Measurements from ENCODE around the gene KIF1A. TPM values are rescaled to one million over a fixed set of nuclear protein-coding genes. Genes with fewer than 3 reads are reported as not detected.

The KIF1A gene
- total RNA-seq, 1 donor from 2014 or later: 29.9 TPM

DNA sequence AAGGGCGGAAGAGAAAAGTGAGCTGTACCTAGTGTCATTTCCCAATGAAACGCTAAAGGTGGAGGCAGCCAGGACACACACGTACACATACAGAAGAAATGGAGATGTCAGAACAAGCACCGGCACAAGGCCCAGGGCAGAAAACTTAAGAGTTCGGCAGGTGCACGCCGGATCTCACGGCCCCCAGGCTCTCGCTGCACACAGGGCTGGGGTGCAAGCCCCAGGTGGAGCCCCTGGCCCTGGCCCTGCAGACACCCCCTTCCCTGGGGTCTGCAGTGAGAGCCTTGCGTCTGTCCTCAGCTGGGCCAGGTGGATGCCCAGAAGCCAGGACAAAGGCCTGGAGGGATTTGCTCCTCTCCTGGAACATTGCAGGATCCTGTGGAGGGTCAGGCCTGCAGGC, 91.7 kb downstream of the KIF1A start:
- Histone ChIP-seq H3K27me3 (no peaks in the 10 kb centered on the region), H3K36me3 (no peaks in the 10 kb centered on the region), H4K20me1 (ENCODE audit: low read depth) (no peaks in the 10 kb centered on the region), H3K9me3 (ENCODE audit: low read depth) (no peaks in the 10 kb centered on the region), H3K27ac (no peak overlapping the region), H2AFZ (replicated peaks) (no peak overlapping the region), H3K4me1 (no peaks in the 10 kb centered on the region), H3F3A (ENCODE audit: low read depth) (no peaks in the 10 kb centered on the region), H3K4me3 (no peak overlapping the region), H3K9ac (no peak overlapping the region), H3K4me2 (no peak overlapping the region), H3K79me2 (ENCODE audit: low read depth) (no peaks in the 10 kb centered on the region)
- no peaks in the 10 kb centered on the region for H3K9me3 Mint-ChIP-seq
- peaks cover 3% of the 10 kb centered on the region for H3K4me1 Mint-ChIP-seq
- TF ChIP-seq EZH2phosphoT487 (IDR thresholded peaks at IDR 0.05) (no peak), EZH2 (IDR thresholded peaks at IDR 0.05) (no peak)
- TF ChIP-seq, protein P1, sequence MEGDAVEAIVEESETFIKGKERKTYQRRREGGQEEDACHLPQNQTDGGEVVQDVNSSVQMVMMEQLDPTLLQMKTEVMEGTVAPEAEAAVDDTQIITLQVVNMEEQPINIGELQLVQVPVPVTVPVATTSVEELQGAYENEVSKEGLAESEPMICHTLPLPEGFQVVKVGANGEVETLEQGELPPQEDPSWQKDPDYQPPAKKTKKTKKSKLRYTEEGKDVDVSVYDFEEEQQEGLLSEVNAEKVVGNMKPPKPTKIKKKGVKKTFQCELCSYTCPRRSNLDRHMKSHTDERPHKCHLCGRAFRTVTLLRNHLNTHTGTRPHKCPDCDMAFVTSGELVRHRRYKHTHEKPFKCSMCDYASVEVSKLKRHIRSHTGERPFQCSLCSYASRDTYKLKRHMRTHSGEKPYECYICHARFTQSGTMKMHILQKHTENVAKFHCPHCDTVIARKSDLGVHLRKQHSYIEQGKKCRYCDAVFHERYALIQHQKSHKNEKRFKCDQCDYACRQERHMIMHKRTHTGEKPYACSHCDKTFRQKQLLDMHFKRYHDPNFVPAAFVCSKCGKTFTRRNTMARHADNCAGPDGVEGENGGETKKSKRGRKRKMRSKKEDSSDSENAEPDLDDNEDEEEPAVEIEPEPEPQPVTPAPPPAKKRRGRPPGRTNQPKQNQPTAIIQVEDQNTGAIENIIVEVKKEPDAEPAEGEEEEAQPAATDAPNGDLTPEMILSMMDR (IDR thresholded peaks at IDR 0.05): no peak
- H3K36me3 Mint-ChIP-seq: no peaks in the 10 kb centered on the region
- H3K4me3 Mint-ChIP-seq: no peak overlapping the region
- DNase-seq (ENCODE audit: low spot score): no peak
- H3K27me3 Mint-ChIP-seq (ENCODE audit: insufficient read depth, low read depth): peaks cover 4% of the 10 kb centered on the region
- no peak overlapping the region for H3K27ac Mint-ChIP-seq

DNA sequence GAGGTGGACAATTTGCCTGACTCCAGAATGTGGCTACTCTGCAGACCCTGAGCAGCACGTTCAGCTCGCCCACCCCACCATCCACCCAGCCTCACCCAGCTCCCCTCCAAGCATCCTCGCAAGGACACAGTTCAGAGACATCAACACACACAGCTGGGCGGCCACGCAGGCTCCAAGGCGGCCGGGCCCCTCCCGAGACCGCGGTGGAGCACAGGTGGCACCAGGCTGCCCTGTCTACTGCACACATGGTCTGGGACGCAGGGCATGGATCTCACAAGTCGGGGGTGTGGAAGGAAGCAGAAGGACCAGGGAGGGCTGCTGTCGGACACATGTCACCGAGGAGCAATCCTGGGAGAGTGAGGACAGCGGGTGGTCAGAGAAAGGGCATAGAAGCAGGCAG, 92.1 kb downstream of the KIF1A start:
- no peak for DNase-seq (ENCODE audit: low spot score)
- no peaks in the 10 kb centered on the region for H3K36me3 ChIP-seq
- no peak overlapping the region for H3K9ac ChIP-seq
- Mint-ChIP-seq H3K36me3 (no peaks in the 10 kb centered on the region), H3K4me1 (peaks cover 3% of the 10 kb centered on the region), H3K27ac (no peak overlapping the region), H3K4me3 (no peak overlapping the region), H3K9me3 (no peaks in the 10 kb centered on the region), H3K27me3 (ENCODE audit: insufficient read depth, low read depth) (peaks cover 4% of the 10 kb centered on the region)
- no peak overlapping the region for H3K4me3 ChIP-seq
- H3K9me3 ChIP-seq (ENCODE audit: low read depth): no peaks in the 10 kb centered on the region
- no peaks in the 10 kb centered on the region for H3K4me1 ChIP-seq
- H3F3A ChIP-seq (ENCODE audit: low read depth): no peaks in the 10 kb centered on the region
- H2AFZ ChIP-seq (replicated peaks): no peak overlapping the region
- no peak for TF ChIP-seq EZH2phosphoT487 (IDR thresholded peaks at IDR 0.05)
- TF ChIP-seq, protein P1 (IDR thresholded peaks at IDR 0.05): no peak
- TF ChIP-seq EZH2 (IDR thresholded peaks at IDR 0.05): no peak
- no peaks in the 10 kb centered on the region for H3K79me2 ChIP-seq (ENCODE audit: low read depth)
- no peaks in the 10 kb centered on the region for H3K27me3 ChIP-seq
- no peak overlapping the region for H3K27ac ChIP-seq
- H4K20me1 ChIP-seq (ENCODE audit: low read depth): no peaks in the 10 kb centered on the region
- H3K4me2 ChIP-seq: no peak overlapping the region

DNA sequence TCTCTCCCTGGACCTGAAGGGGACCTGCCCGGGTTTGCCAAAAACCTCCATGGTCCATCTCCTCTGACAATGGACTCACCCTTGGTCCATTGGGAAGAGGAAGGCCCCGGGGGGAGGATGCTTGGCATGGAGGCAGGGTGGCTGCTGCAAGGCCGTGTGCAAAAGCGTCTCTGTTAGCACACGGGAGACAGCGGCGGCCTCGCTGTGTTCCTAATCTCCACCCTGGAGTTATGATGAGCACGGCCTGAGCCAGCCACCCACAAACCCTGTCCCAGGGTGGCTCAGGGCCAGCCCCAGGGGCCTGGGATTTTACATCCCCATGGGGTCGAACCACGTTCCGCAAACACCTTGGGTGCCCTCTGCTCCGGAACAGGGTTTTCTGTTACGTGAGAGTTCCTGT, 92.6 kb downstream of the KIF1A start:
- Histone ChIP-seq H4K20me1 (ENCODE audit: low read depth) (no peaks in the 10 kb centered on the region), H3K36me3 (no peaks in the 10 kb centered on the region), H3K79me2 (ENCODE audit: low read depth) (no peaks in the 10 kb centered on the region), H3K9me3 (ENCODE audit: low read depth) (no peaks in the 10 kb centered on the region), H3F3A (ENCODE audit: low read depth) (no peaks in the 10 kb centered on the region), H3K27me3 (no peaks in the 10 kb centered on the region), H3K9ac (no peak overlapping the region), H3K4me3 (no peak overlapping the region), H3K4me1 (no peaks in the 10 kb centered on the region), H3K27ac (no peak overlapping the region), H3K4me2 (no peak overlapping the region), H2AFZ (replicated peaks) (no peak overlapping the region)
- no peak for DNase-seq (ENCODE audit: low spot score)
- Mint-ChIP-seq H3K4me1 (peaks cover 3% of the 10 kb centered on the region), H3K36me3 (no peaks in the 10 kb centered on the region), H3K9me3 (no peaks in the 10 kb centered on the region), H3K4me3 (no peak overlapping the region), H3K27me3 (ENCODE audit: insufficient read depth, low read depth) (peaks cover 4% of the 10 kb centered on the region), H3K27ac (no peak overlapping the region)
- TF ChIP-seq EZH2phosphoT487 (IDR thresholded peaks at IDR 0.05) (no peak), EZH2 (IDR thresholded peaks at IDR 0.05) (no peak)
- TF ChIP-seq, protein P1 (IDR thresholded peaks at IDR 0.05): no peak
